Suprapubic skin (tissue), 4 donors: ENCODE results near the gene CPNE4. TPM values are rescaled to one million over a fixed set of nuclear protein-coding genes. Genes with fewer than 3 reads are reported as not detected.
"Not testable (repeated sequence)": the region's sequence is repeated elsewhere in the genome, so short reads cannot be mapped to it uniquely, and the experiment has no call there.

Source experiments
- DNase-seq, 2 donors: peaks; one replicate each; pipeline ENCODE4 v3.0.0-alpha.2; 2019; ENCODE audit warnings: low spot score in 2 of 2
- H3K27ac ChIP-seq: fragments of 200-600 bp; sonication (generic); one replicate; pipeline ENCODE4 v1.5.1; 2019
- H3K27me3 ChIP-seq: fragments of 200-600 bp; sonication (generic); one replicate; pipeline ENCODE4 v1.5.1; 2019
- H3K36me3 ChIP-seq: fragments of 200-600 bp; sonication (generic); one replicate; pipeline ENCODE4 v1.5.1; 2019
- H3K4me1 ChIP-seq: fragments of 200-600 bp; sonication (generic); one replicate; pipeline ENCODE4 v1.5.1; 2019
- H3K4me3 ChIP-seq: fragments of 200-600 bp; sonication (generic); one replicate; pipeline ENCODE4 v1.5.1; 2019; ENCODE audit warnings: mild to moderate bottlenecking
- H3K9me3 ChIP-seq: fragments of 200-600 bp; sonication (generic); one replicate; pipeline ENCODE4 v1.5.1; 2019
- CTCF ChIP-seq, 2 donors: fragments of 200-600 bp in 1 of 2; fragments of 450-650 bp in 1 of 2; sonication (generic) in 1 of 2; IDR thresholded peaks; one replicate each; pipeline ENCODE4 v1.5.1; 2016 to 2019; ENCODE audit warnings: antibody characterized with exemption in 2 of 2, mild to moderate bottlenecking in 1 of 2, moderate library complexity in 1 of 2
- EP300 ChIP-seq: sonication (generic); formaldehyde crosslinking; IDR thresholded peaks from one replicate; pipeline ENCODE4 v1.6.1; 2017; ENCODE audit warnings: antibody characterized with exemption
- POLR2A ChIP-seq, 2 donors: fragments of 450-650 bp; IDR thresholded peaks; one replicate each; pipeline ENCODE4 v1.6.1; 2017; ENCODE audit warnings: antibody characterized with exemption in 2 of 2, mild to moderate bottlenecking in 2 of 2, moderate library complexity in 2 of 2
- POLR2AphosphoS5 ChIP-seq, 3 donors: sonication (generic); formaldehyde crosslinking; IDR thresholded peaks; one replicate each; pipeline ENCODE4 v1.6.1; 2017; ENCODE audit warnings: antibody characterized with exemption in 3 of 3
- WGBS: methylation state at CpG from one replicate; pipeline ENCODE4 v1.1.5; 2018; 5-methylcytosine and 5-hydroxymethylcytosine counted together
- total RNA-seq, 4 donors: library from RNA; depleted of rRNA; stranded (reverse); fragments of >200 nt; gene quantifications; one replicate each; pipeline ENCODE4 v1.1.0, GENCODE V29; 2016

CPNE4 gene
- total RNA-seq, 4 donors from 2014 or later, result 0.32 to 1.1 TPM; not detected in 2

DNA sequence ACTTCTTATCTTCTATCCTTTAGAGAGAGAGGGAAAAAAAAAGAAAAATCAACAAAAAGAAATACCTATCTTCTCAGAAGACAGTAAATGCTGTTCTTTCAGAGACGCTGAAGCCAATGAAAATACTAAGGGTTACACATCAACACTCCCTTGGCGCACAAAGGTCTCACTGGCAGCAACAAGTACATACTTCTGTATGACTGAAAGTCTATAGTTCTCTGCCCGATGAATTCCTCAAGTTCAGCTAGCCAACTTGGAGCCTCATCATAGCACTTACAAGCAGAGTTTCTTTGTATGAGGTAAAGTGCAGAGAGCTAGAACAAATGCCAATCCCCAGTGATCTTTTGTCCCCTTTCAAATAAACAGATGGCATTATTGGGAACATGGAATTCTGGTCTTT is 62.7 kb downstream of the CPNE4 start:
- no peaks in the 10 kb centered on the region for H3K4me1 ChIP-seq
- no peaks in the 10 kb centered on the region for H3K9me3 ChIP-seq
- WGBS, result 72% methylated on average over 3 of the region's 3 CpGs
- H3K4me3 ChIP-seq, result no peak overlapping the region
- no peaks in the 10 kb centered on the region for H3K36me3 ChIP-seq
- TF ChIP-seq EP300, result no peak
- no peak for TF ChIP-seq CTCF (IDR thresholded peaks at IDR 0.05)
- no peak for TF ChIP-seq POLR2A (IDR thresholded peaks at IDR 0.05)
- TF ChIP-seq POLR2AphosphoS5 (IDR thresholded peaks at IDR 0.05), result no peak
- no peak overlapping the region for H3K27ac ChIP-seq
- no peak for DNase-seq
- no peaks in the 10 kb centered on the region for H3K27me3 ChIP-seq

DNA sequence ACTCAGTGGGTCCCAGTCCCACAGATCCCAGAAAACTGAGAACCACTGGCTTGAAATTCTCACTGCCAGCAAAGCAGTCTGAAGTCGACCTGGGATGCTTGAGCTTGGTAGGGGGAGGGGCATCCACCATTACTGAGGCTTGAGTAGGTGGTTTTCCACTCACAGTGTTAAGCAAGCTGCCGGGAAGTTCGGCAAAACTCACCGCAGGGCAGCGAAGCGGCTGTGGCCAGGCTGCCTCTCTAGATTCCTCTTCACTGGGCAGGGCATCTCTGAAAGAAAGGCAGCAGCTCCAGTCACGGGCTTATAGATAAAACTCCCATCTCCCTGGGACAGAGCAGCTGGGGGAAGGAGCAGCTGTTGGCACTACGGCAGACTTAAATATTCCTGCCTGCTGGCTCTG is 71.4 kb downstream of the CPNE4 start:
- WGBS, result 40% methylated on average over 3 of the region's 8 CpGs

GRCh38 chr3:131962982-131963381 is 71.8 kb downstream of the CPNE4 start:
- WGBS, result 72% methylated on average over 5 of the region's 5 CpGs
- Histone ChIP-seq H3K4me1 (no peaks in the 10 kb centered on the region), H3K36me3 (no peaks in the 10 kb centered on the region), H3K27ac (no peak overlapping the region), H3K27me3 (no peaks in the 10 kb centered on the region), H3K4me3 (no peak overlapping the region), H3K9me3 (no peaks in the 10 kb centered on the region)
- no peak for DNase-seq
- TF ChIP-seq POLR2AphosphoS5 (IDR thresholded peaks at IDR 0.05) (no peak), POLR2A (IDR thresholded peaks at IDR 0.05) (no peak), EP300 (no peak), CTCF (IDR thresholded peaks at IDR 0.05) (no peak)

More for the DNA sequence above, 71.4 kb downstream of the CPNE4 start:
- H3K27me3 ChIP-seq, H3K4me3 ChIP-seq, H3K27ac ChIP-seq, H3K9me3 ChIP-seq, DNase-seq, H3K4me1 ChIP-seq, H3K36me3 ChIP-seq: not testable (repeated sequence)

DNA sequence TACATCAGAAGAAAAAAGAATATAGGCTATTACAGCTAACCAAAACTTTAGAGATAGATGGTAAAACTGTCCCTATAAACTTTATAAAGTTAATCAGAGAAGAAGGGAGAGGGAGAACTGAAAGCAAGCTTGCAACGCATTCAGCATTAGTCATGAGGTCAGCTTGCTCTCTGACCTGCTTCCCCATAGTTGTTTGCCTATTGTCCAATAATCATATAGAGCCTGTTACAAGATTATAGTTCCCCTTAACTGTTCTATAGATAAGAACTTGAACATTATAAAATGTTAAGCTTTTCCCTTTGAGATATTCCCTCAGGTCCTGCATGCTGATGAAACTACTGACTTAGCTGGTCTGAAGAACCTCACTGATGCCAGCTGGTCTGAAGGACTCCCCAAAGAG is 74.5 kb downstream of the CPNE4 start:
- H3K9me3 ChIP-seq, result no peaks in the 10 kb centered on the region
- no peak overlapping the region for H3K27ac ChIP-seq
- H3K4me1 ChIP-seq, result no peaks in the 10 kb centered on the region
- H3K36me3 ChIP-seq, result no peaks in the 10 kb centered on the region
- TF ChIP-seq POLR2AphosphoS5 (IDR thresholded peaks at IDR 0.05), result no peak
- TF ChIP-seq POLR2A (IDR thresholded peaks at IDR 0.05), result no peak
- no peak for TF ChIP-seq EP300
- no peak for TF ChIP-seq CTCF (IDR thresholded peaks at IDR 0.05)
- no peak for DNase-seq
- H3K4me3 ChIP-seq, result no peak overlapping the region
- WGBS, result 76% methylated on average over 1 of the region's 1 CpG
- H3K27me3 ChIP-seq, result no peaks in the 10 kb centered on the region

DNA sequence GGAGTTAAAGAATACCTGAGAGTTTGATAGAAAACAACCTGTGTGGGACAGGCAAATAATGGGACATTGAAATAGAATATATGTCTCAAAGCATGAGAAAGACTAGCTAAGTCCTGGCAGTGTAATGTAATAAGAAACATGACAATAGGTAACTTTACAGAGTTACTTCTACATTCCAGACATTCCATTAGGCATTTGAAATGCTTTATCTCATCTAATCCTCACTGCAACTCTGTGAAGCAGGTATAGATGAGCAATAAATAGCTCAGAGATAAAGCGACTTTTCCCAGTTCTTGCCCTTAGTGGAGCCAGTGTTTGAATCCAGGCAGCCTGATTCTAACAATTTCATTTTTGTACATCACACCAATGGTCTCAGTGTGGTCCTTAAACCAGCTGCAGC is 76.8 kb downstream of the CPNE4 start:
- Histone ChIP-seq H3K9me3 (no peaks in the 10 kb centered on the region), H3K36me3 (no peaks in the 10 kb centered on the region), H3K4me3 (no peak overlapping the region), H3K4me1 (no peaks in the 10 kb centered on the region), H3K27me3 (no peaks in the 10 kb centered on the region), H3K27ac (no peak overlapping the region)
- 55% methylated on average over 1 of the region's 1 CpG for WGBS
- TF ChIP-seq CTCF (IDR thresholded peaks at IDR 0.05) (no peak), POLR2AphosphoS5 (IDR thresholded peaks at IDR 0.05) (no peak), EP300 (no peak), POLR2A (IDR thresholded peaks at IDR 0.05) (no peak)
- DNase-seq, result no peak

GRCh38 chr3:131957511-131957910 is 77.3 kb downstream of the CPNE4 start:
- WGBS, result 48% methylated on average over 5 of the region's 5 CpGs
- TF ChIP-seq POLR2AphosphoS5 (IDR thresholded peaks at IDR 0.05) (no peak), CTCF (IDR thresholded peaks at IDR 0.05) (no peak), POLR2A (IDR thresholded peaks at IDR 0.05) (no peak), EP300 (no peak)
- DNase-seq, result no peak
- no peaks in the 10 kb centered on the region for H3K27me3 ChIP-seq
- H3K4me3 ChIP-seq, result no peak overlapping the region
- no peaks in the 10 kb centered on the region for H3K4me1 ChIP-seq
- H3K36me3 ChIP-seq, result no peaks in the 10 kb centered on the region
- no peaks in the 10 kb centered on the region for H3K9me3 ChIP-seq
- H3K27ac ChIP-seq, result no peak overlapping the region
